ENCODE measurements around the gene LPCAT1. TPM values are rescaled to one million over a fixed set of nuclear protein-coding genes. Genes with fewer than 3 reads are reported as not detected.
A peak's percentile ranks its signal among the peaks of the same experiment; 100 is the strongest.

LPCAT1 gene
- total and polyA plus RNA-seq, 2 of the 13 experiments (the other 11 are each of a cell fraction or from before 2014, with no cell fraction given): 29.8 to 90.6 TPM

DNA sequence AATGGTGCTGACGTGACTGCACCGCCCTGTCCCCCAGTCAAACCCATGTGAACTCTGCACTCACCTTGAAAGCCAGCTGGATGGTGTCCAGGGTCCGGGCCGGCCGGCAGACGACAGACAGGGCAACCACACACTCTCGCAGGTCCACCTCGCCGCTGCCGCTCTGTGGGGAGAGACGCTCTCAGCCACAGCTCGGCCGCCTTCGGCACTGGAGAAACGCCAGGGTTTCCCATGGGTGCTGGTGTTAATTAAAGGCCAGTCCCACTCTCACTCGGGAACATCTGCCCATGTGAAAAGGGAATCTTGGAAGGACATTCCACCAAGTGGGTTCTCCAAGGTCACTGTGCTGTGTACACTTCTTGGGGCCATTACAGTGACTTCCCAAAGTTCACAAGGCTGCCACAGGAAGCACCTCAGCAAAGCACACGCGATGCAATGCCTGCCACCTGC is 53.0 kb downstream of the LPCAT1 start (continued):
- TF ChIP-seq ZFP82 (CRISPR knock-in tag; IDR thresholded peaks at IDR 0.05; ENCODE audit: borderline replicate concordance) (no peak), CREM (IDR thresholded peaks at IDR 0.05) (peak; percentile 26; the same call in 1 of the 2 replicates), CREM (CRISPR knock-in tag; IDR thresholded peaks at IDR 0.05) (no peak), ZSCAN9 (CRISPR knock-in tag; IDR thresholded peaks at IDR 0.05; ENCODE audit: borderline replicate concordance) (no peak), MBD4 (IDR thresholded peaks at IDR 0.05; ENCODE audit: borderline replicate concordance, low read length) (no peak), SIX1 (CRISPR knock-in tag; IDR thresholded peaks at IDR 0.05; ENCODE audit: borderline replicate concordance) (no peak), ZNF670 (CRISPR knock-in tag; IDR thresholded peaks at IDR 0.05; ENCODE audit: borderline replicate concordance) (no peak), POGZ (CRISPR knock-in tag; IDR thresholded peaks at IDR 0.05) (no peak), RFX5 (IDR thresholded peaks at IDR 0.05; ENCODE audit: low read depth, low read length) (no peak), ZNF75D (CRISPR knock-in tag; IDR thresholded peaks at IDR 0.05; ENCODE audit: borderline replicate concordance) (no peak), XRCC5 (optimal IDR thresholded peaks at IDR 0.05; ENCODE audit: low read length) (peak; percentile 20), TAF15 (IDR thresholded peaks at IDR 0.05; ENCODE audit: low read depth, low read length, poor library complexity, severe bottlenecking) (no peak), SNAPC2 (CRISPR knock-in tag; IDR thresholded peaks at IDR 0.05) (no peak), FOXO1 (CRISPR knock-in tag; IDR thresholded peaks at IDR 0.05) (no peak), ZNF724P (CRISPR knock-in tag; IDR thresholded peaks at IDR 0.05; ENCODE audit: borderline replicate concordance) (no peak)
- TF ChIP-seq, protein P1, sequence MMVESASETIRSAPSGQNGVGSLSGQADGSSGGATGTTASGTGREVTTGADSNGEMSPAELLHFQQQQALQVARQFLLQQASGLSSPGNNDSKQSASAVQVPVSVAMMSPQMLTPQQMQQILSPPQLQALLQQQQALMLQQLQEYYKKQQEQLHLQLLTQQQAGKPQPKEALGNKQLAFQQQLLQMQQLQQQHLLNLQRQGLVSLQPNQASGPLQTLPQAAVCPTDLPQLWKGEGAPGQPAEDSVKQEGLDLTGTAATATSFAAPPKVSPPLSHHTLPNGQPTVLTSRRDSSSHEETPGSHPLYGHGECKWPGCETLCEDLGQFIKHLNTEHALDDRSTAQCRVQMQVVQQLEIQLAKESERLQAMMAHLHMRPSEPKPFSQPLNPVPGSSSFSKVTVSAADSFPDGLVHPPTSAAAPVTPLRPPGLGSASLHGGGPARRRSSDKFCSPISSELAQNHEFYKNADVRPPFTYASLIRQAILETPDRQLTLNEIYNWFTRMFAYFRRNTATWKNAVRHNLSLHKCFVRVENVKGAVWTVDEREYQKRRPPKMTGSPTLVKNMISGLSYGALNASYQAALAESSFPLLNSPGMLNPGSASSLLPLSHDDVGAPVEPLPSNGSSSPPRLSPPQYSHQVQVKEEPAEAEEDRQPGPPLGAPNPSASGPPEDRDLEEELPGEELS (CRISPR knock-in tag; IDR thresholded peaks at IDR 0.05): no peak
- TF ChIP-seq, protein P2, sequence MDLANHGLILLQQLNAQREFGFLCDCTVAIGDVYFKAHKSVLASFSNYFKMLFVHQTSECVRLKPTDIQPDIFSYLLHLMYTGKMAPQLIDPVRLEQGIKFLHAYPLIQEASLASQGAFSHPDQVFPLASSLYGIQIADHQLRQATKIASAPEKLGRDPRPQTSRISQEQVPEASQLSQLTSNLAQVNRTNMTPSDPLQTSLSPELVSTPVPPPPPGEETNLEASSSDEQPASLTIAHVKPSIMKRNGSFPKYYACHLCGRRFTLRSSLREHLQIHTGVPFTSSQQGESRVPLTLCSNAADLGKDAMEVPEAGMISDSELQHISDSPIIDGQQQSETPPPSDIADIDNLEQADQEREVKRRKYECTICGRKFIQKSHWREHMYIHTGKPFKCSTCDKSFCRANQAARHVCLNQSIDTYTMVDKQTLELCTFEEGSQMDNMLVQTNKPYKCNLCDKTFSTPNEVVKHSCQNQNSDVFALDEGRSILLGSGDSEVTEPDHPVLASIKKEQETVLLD (CRISPR knock-in tag; IDR thresholded peaks at IDR 0.05; ENCODE audit: low read depth): no peak
- TF ChIP-seq, protein P3, sequence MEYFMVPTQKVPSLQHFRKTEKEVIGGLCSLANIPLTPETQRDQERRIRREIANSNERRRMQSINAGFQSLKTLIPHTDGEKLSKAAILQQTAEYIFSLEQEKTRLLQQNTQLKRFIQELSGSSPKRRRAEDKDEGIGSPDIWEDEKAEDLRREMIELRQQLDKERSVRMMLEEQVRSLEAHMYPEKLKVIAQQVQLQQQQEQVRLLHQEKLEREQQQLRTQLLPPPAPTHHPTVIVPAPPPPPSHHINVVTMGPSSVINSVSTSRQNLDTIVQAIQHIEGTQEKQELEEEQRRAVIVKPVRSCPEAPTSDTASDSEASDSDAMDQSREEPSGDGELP (IDR thresholded peaks at IDR 0.05; ENCODE audit: borderline replicate concordance, low read depth): peak; percentile 93
- TF ChIP-seq, protein P4, sequence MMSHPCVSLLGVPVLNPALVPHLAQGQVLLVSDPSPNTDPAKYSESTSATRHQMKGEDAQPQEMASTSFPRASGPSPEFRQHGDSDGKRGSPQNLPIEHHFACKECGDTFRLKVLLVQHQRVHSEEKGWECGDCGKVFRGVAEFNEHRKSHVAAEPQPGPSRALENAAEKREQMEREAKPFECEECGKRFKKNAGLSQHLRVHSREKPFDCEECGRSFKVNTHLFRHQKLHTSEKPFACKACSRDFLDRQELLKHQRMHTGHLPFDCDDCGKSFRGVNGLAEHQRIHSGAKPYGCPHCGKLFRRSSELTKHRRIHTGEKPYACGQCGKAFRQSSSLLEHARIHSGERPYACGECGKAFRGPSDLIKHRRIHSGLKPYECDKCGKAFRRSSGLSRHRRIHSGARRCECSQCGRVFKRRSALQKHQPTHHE (CRISPR knock-in tag; IDR thresholded peaks at IDR 0.05; ENCODE audit: borderline replicate concordance): no peak
- TF ChIP-seq, protein P5, sequence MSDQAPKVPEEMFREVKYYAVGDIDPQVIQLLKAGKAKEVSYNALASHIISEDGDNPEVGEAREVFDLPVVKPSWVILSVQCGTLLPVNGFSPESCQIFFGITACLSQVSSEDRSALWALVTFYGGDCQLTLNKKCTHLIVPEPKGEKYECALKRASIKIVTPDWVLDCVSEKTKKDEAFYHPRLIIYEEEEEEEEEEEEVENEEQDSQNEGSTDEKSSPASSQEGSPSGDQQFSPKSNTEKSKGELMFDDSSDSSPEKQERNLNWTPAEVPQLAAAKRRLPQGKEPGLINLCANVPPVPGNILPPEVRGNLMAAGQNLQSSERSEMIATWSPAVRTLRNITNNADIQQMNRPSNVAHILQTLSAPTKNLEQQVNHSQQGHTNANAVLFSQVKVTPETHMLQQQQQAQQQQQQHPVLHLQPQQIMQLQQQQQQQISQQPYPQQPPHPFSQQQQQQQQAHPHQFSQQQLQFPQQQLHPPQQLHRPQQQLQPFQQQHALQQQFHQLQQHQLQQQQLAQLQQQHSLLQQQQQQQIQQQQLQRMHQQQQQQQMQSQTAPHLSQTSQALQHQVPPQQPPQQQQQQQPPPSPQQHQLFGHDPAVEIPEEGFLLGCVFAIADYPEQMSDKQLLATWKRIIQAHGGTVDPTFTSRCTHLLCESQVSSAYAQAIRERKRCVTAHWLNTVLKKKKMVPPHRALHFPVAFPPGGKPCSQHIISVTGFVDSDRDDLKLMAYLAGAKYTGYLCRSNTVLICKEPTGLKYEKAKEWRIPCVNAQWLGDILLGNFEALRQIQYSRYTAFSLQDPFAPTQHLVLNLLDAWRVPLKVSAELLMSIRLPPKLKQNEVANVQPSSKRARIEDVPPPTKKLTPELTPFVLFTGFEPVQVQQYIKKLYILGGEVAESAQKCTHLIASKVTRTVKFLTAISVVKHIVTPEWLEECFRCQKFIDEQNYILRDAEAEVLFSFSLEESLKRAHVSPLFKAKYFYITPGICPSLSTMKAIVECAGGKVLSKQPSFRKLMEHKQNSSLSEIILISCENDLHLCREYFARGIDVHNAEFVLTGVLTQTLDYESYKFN (CRISPR knock-in tag; conservative IDR thresholded peaks at IDR 0.05): peak; percentile 66
- TF ChIP-seq, protein P6, sequence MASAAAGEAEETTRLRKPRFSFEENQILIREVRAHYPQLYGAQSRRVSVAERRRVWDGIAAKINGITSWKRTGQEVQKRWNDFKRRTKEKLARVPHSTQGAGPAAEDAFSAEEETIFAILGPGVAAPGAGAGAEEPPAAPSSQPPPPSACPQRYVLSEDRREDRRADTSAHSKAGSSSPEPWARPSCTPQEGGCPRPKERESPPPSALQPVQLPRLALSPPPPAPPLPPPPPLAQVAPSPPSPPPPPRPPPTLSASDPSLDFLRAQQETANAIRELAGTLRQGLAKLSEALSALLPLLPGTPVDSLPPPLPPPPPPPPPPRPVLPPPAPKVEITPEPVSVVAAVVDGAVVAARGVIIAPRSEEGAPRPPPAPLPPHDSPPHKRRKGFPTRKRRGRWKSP (CRISPR knock-in tag; IDR thresholded peaks at IDR 0.05): no peak

Data from HepG2 (cell line).